ENCODE data around the gene COPB1.
A peak's percentile ranks its signal among the peaks of the same experiment; 100 is the strongest.
"Not testable (repeated sequence)": the region's sequence is repeated elsewhere in the genome, so short reads cannot be mapped to it uniquely, and the experiment has no call there.

COPB1 gene

GRCh38 chr11:14538926-14539554, 39.4 kb upstream of the COPB1 start:
- Histone ChIP-seq H3K36me3 (ENCODE audit: control insufficient read depth, insufficient read depth, low read length) (no peaks in the 10 kb centered on the region), H3K9ac (no peak overlapping the region), H3K27ac (no peak overlapping the region), H3K4me3 (ENCODE audit: low read depth, low read length) (no peak overlapping the region), H3K4me2 (ENCODE audit: low read length) (no peak overlapping the region), H3K79me2 (no peaks in the 10 kb centered on the region), H3K27me3 (ENCODE audit: control insufficient read depth, insufficient read depth, low read length) (no peaks in the 10 kb centered on the region), H2AFZ (no peak overlapping the region), H3K9me3 (ENCODE audit: control insufficient read depth, low read length) (no peaks in the 10 kb centered on the region), H3K4me1 (no peaks in the 10 kb centered on the region)
- no peak for TF ChIP-seq CTCF (IDR thresholded peaks at IDR 0.05)

- Histone ChIP-seq H3K4me3 (ENCODE audit: low read depth, low read length) (no peak overlapping the region), H3K36me3 (ENCODE audit: control insufficient read depth, insufficient read depth, low read length) (no peaks in the 10 kb centered on the region), H3K27me3 (ENCODE audit: control insufficient read depth, insufficient read depth, low read length) (no peaks in the 10 kb centered on the region), H3K9me3 (ENCODE audit: control insufficient read depth, low read length) (no peaks in the 10 kb centered on the region), H3K27ac (no peak overlapping the region), H2AFZ (no peak overlapping the region), H3K79me2 (no peaks in the 10 kb centered on the region), H3K4me2 (ENCODE audit: low read length) (no peak overlapping the region), H3K4me1 (no peaks in the 10 kb centered on the region), H3K9ac (no peak overlapping the region)
- no peak for TF ChIP-seq CTCF (IDR thresholded peaks at IDR 0.05)
Observed at GRCh38 chr11:14538271-14538925, 38.8 kb upstream of the COPB1 start.

GRCh38 chr11:14537134-14537599, 37.6 kb upstream of the COPB1 start:
- no peaks in the 10 kb centered on the region for H3K9me3 ChIP-seq (ENCODE audit: control insufficient read depth, low read length)
- no peaks in the 10 kb centered on the region for H3K27me3 ChIP-seq (ENCODE audit: control insufficient read depth, insufficient read depth, low read length)
- H3K79me2 ChIP-seq, result no peaks in the 10 kb centered on the region
- H2AFZ ChIP-seq, result no peak overlapping the region
- H3K9ac ChIP-seq, result no peak overlapping the region
- H3K36me3 ChIP-seq (ENCODE audit: control insufficient read depth, insufficient read depth, low read length), result no peaks in the 10 kb centered on the region
- no peak overlapping the region for H3K27ac ChIP-seq
- TF ChIP-seq CTCF (IDR thresholded peaks at IDR 0.05), result peak; percentile 44
- H3K4me1 ChIP-seq, result no peaks in the 10 kb centered on the region
- H3K4me3 ChIP-seq (ENCODE audit: low read depth, low read length), result peak overlapping the region; percentile 16
- no peak overlapping the region for H3K4me2 ChIP-seq (ENCODE audit: low read length)

GRCh38 chr11:14535166-14535565, 35.6 kb upstream of the COPB1 start:
- not testable (repeated sequence) for H3K9me3 ChIP-seq (ENCODE audit: control insufficient read depth, low read length); H3K9ac ChIP-seq; H3K27me3 ChIP-seq (ENCODE audit: control insufficient read depth, insufficient read depth, low read length); H3K4me3 ChIP-seq (ENCODE audit: low read depth, low read length); H3K79me2 ChIP-seq; H3K27ac ChIP-seq; H3K36me3 ChIP-seq (ENCODE audit: control insufficient read depth, insufficient read depth, low read length); H2AFZ ChIP-seq; H3K4me1 ChIP-seq; H3K4me2 ChIP-seq (ENCODE audit: low read length)

- Histone ChIP-seq H3K9ac (no peak overlapping the region), H2AFZ (no peak overlapping the region), H3K27ac (no peak overlapping the region), H3K4me1 (no peaks in the 10 kb centered on the region), H3K9me3 (ENCODE audit: control insufficient read depth, low read length) (no peaks in the 10 kb centered on the region), H3K79me2 (no peaks in the 10 kb centered on the region), H3K27me3 (ENCODE audit: control insufficient read depth, insufficient read depth, low read length) (no peaks in the 10 kb centered on the region), H3K4me3 (ENCODE audit: low read depth, low read length) (no peak overlapping the region), H3K4me2 (ENCODE audit: low read length) (no peak overlapping the region), H3K36me3 (ENCODE audit: control insufficient read depth, insufficient read depth, low read length) (no peaks in the 10 kb centered on the region)
- TF ChIP-seq CTCF (IDR thresholded peaks at IDR 0.05), result no peak
Observed at GRCh38 chr11:14529951-14530350, 30.3 kb upstream of the COPB1 start.
